Measurements from ENCODE around the gene ZNF230. TPM values are rescaled to one million over a fixed set of nuclear protein-coding genes. Genes with fewer than 3 reads are reported as not detected.

The ZNF230 gene
- total RNA-seq, 1 donor from 2014 or later = 3.7 TPM

GRCh38 chr19:44032001-44032610 is 29.3 kb downstream of the ZNF230 start:
- intact Hi-C loops (cut with micrococcal nuclease) = no loop called here

GRCh38 chr19:44042147-44042546 is 39.4 kb downstream of the ZNF230 start:
- intact Hi-C loops (cut with micrococcal nuclease) = no loop called here

GRCh38 chr19:44050740-44051649 is 48.2 kb downstream of the ZNF230 start:
- intact Hi-C loops (cut with micrococcal nuclease) = no loop called here

GRCh38 chr19:44051650-44052402 is 49.1 kb downstream of the ZNF230 start, which contains the start of gene ZNF223:
ZNF223 (plus strand) TSS chr19:44052036; CDS start chr19:44055177, 3,141 bp downstream.
- intact Hi-C loops (cut with micrococcal nuclease) = no loop called here

GRCh38 chr19:44055870-44056269 is 53.1 kb downstream of the ZNF230 start:
- intact Hi-C loops (cut with micrococcal nuclease) = no loop called here

GRCh38 chr19:44059229-44059628 is 56.5 kb downstream of the ZNF230 start:
- intact Hi-C loops (cut with micrococcal nuclease) = no loop called here

GRCh38 chr19:44061038-44061437 is 58.3 kb downstream of the ZNF230 start:
- intact Hi-C loops (cut with micrococcal nuclease) = no loop called here

Other genes with a start within 250 kb of the ZNF230 start
- gene SMG9, start 248.0 kb upstream of the ZNF230 start, total RNA-seq = 71.9 and 73.9 TPM in 2 replicates
- gene KCNN4, start 222.0 kb upstream of the ZNF230 start, total RNA-seq = 36.9 and 39.9 TPM in 2 replicates
- 0.45 and 0.57 TPM in 2 replicates for gene LYPD5, start 200.5 kb upstream of the ZNF230 start, total RNA-seq
- gene ZNF283, start 175.6 kb upstream of the ZNF230 start, total RNA-seq = 6.9 and 7.8 TPM in 2 replicates
- gene ZNF404, start 119.0 kb upstream of the ZNF230 start, total RNA-seq = 1.2 and 1.5 TPM in 2 replicates
- 13.9 and 14.4 TPM in 2 replicates for gene ZNF45, start 67.7 kb upstream of the ZNF230 start, total RNA-seq
- gene ZNF221, start 51.7 kb upstream of the ZNF230 start, total RNA-seq = 0.75 and 0.77 TPM in 2 replicates
- gene ZNF155, start 18.8 kb upstream of the ZNF230 start, total RNA-seq = 6.2 and 6.8 TPM in 2 replicates
- 2.0 and 2.7 TPM in 2 replicates for gene ZNF222, start 22.4 kb downstream of the ZNF230 start, total RNA-seq
- gene ZNF223, start 49.1 kb downstream of the ZNF230 start, total RNA-seq = 0.25 and 0.27 TPM in 2 replicates
- 1.4 and 2.0 TPM in 2 replicates for gene ZNF284, start 69.2 kb downstream of the ZNF230 start, total RNA-seq
- gene ZNF224, start 91.4 kb downstream of the ZNF230 start, total RNA-seq = 31.4 and 33.8 TPM in 2 replicates
- 4.3 and 5.4 TPM in 2 replicates for gene ZNF225, start 110.4 kb downstream of the ZNF230 start, total RNA-seq
- gene ZNF234, start 138.6 kb downstream of the ZNF230 start, total RNA-seq = 11.1 and 12.6 TPM in 2 replicates
- gene ZNF226, start 162.1 kb downstream of the ZNF230 start, total RNA-seq = 13.7 and 14.2 TPM in 2 replicates
- gene ZNF227, start 209.6 kb downstream of the ZNF230 start, total RNA-seq = 24.8 and 26.3 TPM in 2 replicates